H9 (cell line): ENCODE data around the gene HSPE1. TPM values are rescaled to one million over a fixed set of nuclear protein-coding genes. Genes with fewer than 3 reads are reported as not detected.
A peak's percentile ranks its signal among the peaks of the same experiment; 100 is the strongest.

Experiments used
- DNase-seq: peaks from one replicate; pipeline ENCODE4 v3.0.0-alpha.2; 2017
- H2AFZ ChIP-seq: one replicate; pipeline ENCODE4 v1.6.1; 2013; ENCODE audit warnings: mild to moderate bottlenecking, low read length, control low read depth, moderate library complexity
- H2AK5ac ChIP-seq: 2 replicates; pipeline ENCODE4 v1.6.1; 2013; ENCODE audit warnings: low read length, control low read depth, mixed read lengths; ENCODE audit not compliant: insufficient read length
- H2BK120ac ChIP-seq: one replicate; pipeline ENCODE4 v1.6.1; 2013; ENCODE audit warnings: low read depth, mild to moderate bottlenecking, low read length, control low read depth, inconsistent platforms; ENCODE audit not compliant: poor library complexity, severe bottlenecking
- H2BK12ac ChIP-seq: 2 replicates; pipeline ENCODE4 v1.6.1; 2013; ENCODE audit warnings: low read length, control low read depth, mixed read lengths, low read depth; ENCODE audit not compliant: insufficient read length
- H2BK15ac ChIP-seq: 2 replicates; pipeline ENCODE4 v1.6.1; 2013; ENCODE audit warnings: low read depth, low read length, control low read depth
- H2BK20ac ChIP-seq: one replicate; pipeline ENCODE4 v1.6.1; 2013; ENCODE audit warnings: low read depth, mild to moderate bottlenecking, low read length, control low read depth, inconsistent platforms; ENCODE audit not compliant: poor library complexity, severe bottlenecking
- H2BK5ac ChIP-seq: 2 replicates; pipeline ENCODE4 v1.6.1; 2013; ENCODE audit warnings: low read length, control low read depth, mixed read lengths; ENCODE audit not compliant: insufficient read length
- H3K14ac ChIP-seq: 2 replicates; pipeline ENCODE4 v1.6.1; 2013; ENCODE audit warnings: low read length, control low read depth; ENCODE audit not compliant: insufficient read depth
- H3K18ac ChIP-seq: 2 replicates; pipeline ENCODE4 v1.6.1; 2013; ENCODE audit warnings: low read depth, mild to moderate bottlenecking, mixed read lengths, low read length, control low read depth; ENCODE audit not compliant: insufficient read length
- H3K23ac ChIP-seq: 2 replicates; pipeline ENCODE4 v1.6.1; 2013; ENCODE audit warnings: low read length, control low read depth, mixed read lengths, low read depth; ENCODE audit not compliant: insufficient read length
- H3K23me2 ChIP-seq: 2 replicates; pipeline ENCODE4 v1.6.1; 2013; ENCODE audit warnings: low read depth, mild to moderate bottlenecking, mixed read lengths, low read length, control low read depth; ENCODE audit not compliant: insufficient read length, poor library complexity, severe bottlenecking
- H3K27ac ChIP-seq: 2 replicates; pipeline ENCODE4 v1.5.1; 2013; ENCODE audit warnings: low read length, control low read depth, mixed read lengths, low read depth; ENCODE audit not compliant: insufficient read length
- H3K27me3 ChIP-seq: 2 replicates; pipeline ENCODE4 v1.6.1; 2013; ENCODE audit warnings: low read length, control low read depth, inconsistent platforms; ENCODE audit not compliant: insufficient read depth
- H3K4ac ChIP-seq: 2 replicates; pipeline ENCODE4 v1.6.1; 2013; ENCODE audit warnings: low read depth, mild to moderate bottlenecking, control low read depth, inconsistent platforms, low read length, moderate library complexity
- H3K4me1 ChIP-seq: 2 replicates; pipeline ENCODE4 v1.6.1; 2013; ENCODE audit warnings: low read length, control low read depth, inconsistent platforms; ENCODE audit not compliant: insufficient read depth
- H3K4me2 ChIP-seq: 2 replicates; pipeline ENCODE4 v1.6.1; 2013; ENCODE audit warnings: low read length, control low read depth, mixed read lengths; ENCODE audit not compliant: insufficient read length, insufficient read depth
- H3K56ac ChIP-seq: 2 replicates; pipeline ENCODE4 v1.6.1; 2013; ENCODE audit warnings: low read depth, mild to moderate bottlenecking, mixed read lengths, low read length, control low read depth; ENCODE audit not compliant: insufficient read length
- H3K79me1 ChIP-seq: 2 replicates; pipeline ENCODE4 v1.6.1; 2013; ENCODE audit warnings: low read depth, mild to moderate bottlenecking, moderate library complexity, low read length, control low read depth, inconsistent platforms; ENCODE audit not compliant: insufficient read depth, poor library complexity, severe bottlenecking
- H3K79me2 ChIP-seq: 2 replicates; pipeline ENCODE4 v1.6.1; 2013; ENCODE audit warnings: low read length, control low read depth, inconsistent platforms; ENCODE audit not compliant: insufficient read depth
- H3K9ac ChIP-seq: 2 replicates; pipeline ENCODE4 v1.6.1; 2013; ENCODE audit warnings: low read length, control low read depth, mixed read lengths; ENCODE audit not compliant: insufficient read length; ENCODE audit errors: extremely low read depth
- H3K9me3 ChIP-seq: one replicate; pipeline ENCODE4 v1.6.1; 2013; ENCODE audit warnings: low read depth, low read length, inconsistent platforms; ENCODE audit not compliant: control insufficient read depth
- H3T11ph ChIP-seq: one replicate; pipeline ENCODE4 v1.6.1; 2013; ENCODE audit warnings: mild to moderate bottlenecking, low read length, control low read depth, inconsistent platforms
- H4K20me1 ChIP-seq: one replicate; pipeline ENCODE4 v1.6.1; 2013; ENCODE audit not compliant: control insufficient read depth, insufficient read length, insufficient read depth
- H4K5ac ChIP-seq: 2 replicates; pipeline ENCODE4 v1.6.1; 2013; ENCODE audit warnings: low read depth, mild to moderate bottlenecking, mixed read lengths, low read length, control low read depth; ENCODE audit not compliant: insufficient read length
- H4K8ac ChIP-seq: replicated peaks from 2 replicates; pipeline ENCODE4 v1.6.1; 2013; ENCODE audit warnings: low read length, control low read depth, mixed read lengths, low read depth; ENCODE audit not compliant: insufficient read length
- H4K91ac ChIP-seq: 2 replicates; pipeline ENCODE4 v1.6.1; 2013; ENCODE audit warnings: low read depth, mild to moderate bottlenecking, moderate library complexity, mixed read lengths, low read length, control low read depth; ENCODE audit not compliant: insufficient read length
- H3K27ac Mint-ChIP-seq, 3 experiments: 2 replicates in 2 of 3; 3 replicates in 1 of 3; pipeline ENCODE4 v1.8.0; 2020 to 2021; ENCODE audit warnings: mixed read lengths in 3 of 3, mild to moderate bottlenecking in 1 of 3, moderate library complexity in 1 of 3
- H3K27me3 Mint-ChIP-seq: 2 replicates; pipeline ENCODE4 v1.8.0; 2021; ENCODE audit warnings: low read depth, mild to moderate bottlenecking, moderate library complexity, mixed read lengths
- H3K36me3 Mint-ChIP-seq, 3 experiments: 2 replicates in 2 of 3; 3 replicates in 1 of 3; pipeline ENCODE4 v1.8.0; 2020 to 2021; ENCODE audit warnings: low read depth in 3 of 3, mixed read lengths in 3 of 3; ENCODE audit not compliant: insufficient read depth in 1 of 3
- H3K4me1 Mint-ChIP-seq, 2 experiments: 2 replicates each; pipeline ENCODE4 v1.8.0; 2020; ENCODE audit warnings: mixed read lengths in 2 of 2
- H3K4me3 Mint-ChIP-seq, 2 experiments: 2 replicates in 1 of 2; 3 replicates in 1 of 2; pipeline ENCODE4 v1.8.0; 2020 to 2021; ENCODE audit warnings: mild to moderate bottlenecking in 2 of 2, mixed read lengths in 2 of 2, moderate library complexity in 1 of 2
- H3K9me3 Mint-ChIP-seq, 2 experiments: 2 replicates in 1 of 2; 3 replicates in 1 of 2; pipeline ENCODE4 v1.8.0; 2020; ENCODE audit warnings: mild to moderate bottlenecking in 2 of 2, mixed read lengths in 2 of 2, moderate library complexity in 1 of 2
- CTCF ChIP-seq: fragments of 200-600 bp; sonication (generic); conservative IDR thresholded peaks from 3 replicates; pipeline ENCODE4 v1.8.0; 2021; ENCODE audit warnings: antibody characterized with exemption, mild to moderate bottlenecking
- WGBS: extraction: QIAGEN DNeasy Blood & Tissue Kit; methylation state at CpG from one replicate; pipeline ENCODE4 v1.1.7; 2013; ENCODE audit warnings: missing lambda C conversion rate, low lambda C conversion rate, mixed read lengths; ENCODE audit not compliant: insufficient read length; ENCODE audit errors: extremely low coverage; 5-methylcytosine and 5-hydroxymethylcytosine counted together
- total RNA-seq: library from RNA; stranded (reverse); gene quantifications from 2 replicates; pipeline ENCODE4 v1.2.1, GENCODE V29; 2021

HSPE1 gene
- total RNA-seq, 1 experiment from 2014 or later = 347 TPM

GRCh38 chr2:197517150-197517549 lies 17.0 kb downstream of the HSPE1 start:
- Histone ChIP-seq H3K79me2 (peaks cover 20% of the 10 kb centered on the region; the same call in 1 of the 2 replicates), H2BK15ac (no peak overlapping the region), H2AK5ac (no peak overlapping the region), H3K79me1 (no peaks in the 10 kb centered on the region), H3K4me1 (0 out of 2 replicates have a peak, but pooled peaks cover 3% of the 10 kb centered on the region), H4K5ac (no peak overlapping the region), H3K9me3 (no peaks in the 10 kb centered on the region), H2AFZ (no peak overlapping the region), H4K20me1 (no peaks in the 10 kb centered on the region), H2BK5ac (no peak overlapping the region), H3K4me2 (peak overlapping the region; percentile 63), H3T11ph (no peak overlapping the region), H4K8ac (no peak overlapping the region), H4K91ac (no peak overlapping the region), H3K9ac (no peak overlapping the region), H3K14ac (no peak overlapping the region), H3K18ac (no peak overlapping the region), H2BK12ac (no peak overlapping the region), H3K23ac (no peak overlapping the region), H3K23me2 (peaks cover 7% of the 10 kb centered on the region), H3K56ac (no peak overlapping the region), H3K27ac (no peak overlapping the region), H3K27me3 (no peaks in the 10 kb centered on the region), H2BK20ac (no peak overlapping the region), H2BK120ac (no peak overlapping the region), H3K4ac (no peak overlapping the region)
- no CpG with 5 or more reads among the region's 2 CpGs for WGBS
- Mint-ChIP-seq H3K4me3 (peak overlapping the region; percentile 85 to 92), H3K9me3 (peaks cover 5 to 10% of the 10 kb centered on the region in 2 experiments), H3K27ac (no peak overlapping the region), H3K4me1 (peaks cover 25 to 39% of the 10 kb centered on the region in 2 experiments), H3K36me3 (peaks cover 12 to 23% (median 18%) of the 10 kb centered on the region in 3 experiments), H3K27me3 (no peaks in the 10 kb centered on the region; the same call in 1 of the 2 replicates)
- DNase-seq = no peak
- TF ChIP-seq CTCF = no peak
